ENCODE measurements around the gene CACNG8.

Gene CACNG8

GRCh38 chr19:53961523-53962356 is 997 bp upstream of the CACNG8 start:
- H3K9ac ChIP-seq (ENCODE audit: low read length) = peak overlapping the region; percentile 44
- peak overlapping the region; percentile 68 for H3K4me3 ChIP-seq (ENCODE audit: low read depth, low read length)
- H3K36me3 ChIP-seq (ENCODE audit: control insufficient read depth, insufficient read depth, low read length) = peaks cover 4% of the 10 kb centered on the region; the same call in 1 of the 2 replicates
- H3K9me3 ChIP-seq (ENCODE audit: control insufficient read depth, insufficient read depth, low read depth, low read length) = no peaks in the 10 kb centered on the region
- peaks cover 78% of the 10 kb centered on the region for H3K27me3 ChIP-seq (ENCODE audit: control insufficient read depth, insufficient read depth, low read length)
- H3K27ac ChIP-seq (ENCODE audit: low read depth, low read length) = no peak overlapping the region
- peaks cover 29% of the 10 kb centered on the region for H3K4me1 ChIP-seq (ENCODE audit: control insufficient read depth, insufficient read depth, low read length)

GRCh38 chr19:53965091-53965490 is 2.4 kb downstream of the CACNG8 start:
- Histone ChIP-seq H3K9ac (ENCODE audit: low read length) (no peak overlapping the region), H3K4me1 (ENCODE audit: control insufficient read depth, insufficient read depth, low read length) (peaks cover 10% of the 10 kb centered on the region), H3K4me3 (ENCODE audit: low read depth, low read length) (no peak overlapping the region), H3K27ac (ENCODE audit: low read depth, low read length) (no peak overlapping the region), H3K36me3 (ENCODE audit: control insufficient read depth, insufficient read depth, low read length) (peaks cover 4% of the 10 kb centered on the region; the same call in 1 of the 2 replicates), H3K9me3 (ENCODE audit: control insufficient read depth, insufficient read depth, low read depth, low read length) (no peaks in the 10 kb centered on the region), H3K27me3 (ENCODE audit: control insufficient read depth, insufficient read depth, low read length) (peaks cover 48% of the 10 kb centered on the region)

- Histone ChIP-seq H3K4me3 (ENCODE audit: low read depth, low read length) (no peak overlapping the region), H3K27ac (ENCODE audit: low read depth, low read length) (no peak overlapping the region), H3K4me1 (ENCODE audit: control insufficient read depth, insufficient read depth, low read length) (peaks cover 6% of the 10 kb centered on the region; the same call in 1 of the 2 replicates), H3K27me3 (ENCODE audit: control insufficient read depth, insufficient read depth, low read length) (peaks cover 30% of the 10 kb centered on the region), H3K9ac (ENCODE audit: low read length) (no peak overlapping the region), H3K36me3 (ENCODE audit: control insufficient read depth, insufficient read depth, low read length) (peaks cover 4% of the 10 kb centered on the region; the same call in 1 of the 2 replicates), H3K9me3 (ENCODE audit: control insufficient read depth, insufficient read depth, low read depth, low read length) (no peaks in the 10 kb centered on the region)
Measured at GRCh38 chr19:53966931-53967330, 4.2 kb downstream of the CACNG8 start.

GRCh38 chr19:53969366-53969765 is 6.6 kb downstream of the CACNG8 start:
- no peak overlapping the region for H3K9ac ChIP-seq (ENCODE audit: low read length)
- H3K27me3 ChIP-seq (ENCODE audit: control insufficient read depth, insufficient read depth, low read length) = peaks cover 11% of the 10 kb centered on the region
- H3K4me1 ChIP-seq (ENCODE audit: control insufficient read depth, insufficient read depth, low read length) = peaks cover 6% of the 10 kb centered on the region; the same call in 1 of the 2 replicates
- H3K36me3 ChIP-seq (ENCODE audit: control insufficient read depth, insufficient read depth, low read length) = peaks cover 4% of the 10 kb centered on the region; the same call in 1 of the 2 replicates
- H3K27ac ChIP-seq (ENCODE audit: low read depth, low read length) = no peak overlapping the region
- H3K9me3 ChIP-seq (ENCODE audit: control insufficient read depth, insufficient read depth, low read depth, low read length) = no peaks in the 10 kb centered on the region
- H3K4me3 ChIP-seq (ENCODE audit: low read depth, low read length) = no peak overlapping the region

DNA sequence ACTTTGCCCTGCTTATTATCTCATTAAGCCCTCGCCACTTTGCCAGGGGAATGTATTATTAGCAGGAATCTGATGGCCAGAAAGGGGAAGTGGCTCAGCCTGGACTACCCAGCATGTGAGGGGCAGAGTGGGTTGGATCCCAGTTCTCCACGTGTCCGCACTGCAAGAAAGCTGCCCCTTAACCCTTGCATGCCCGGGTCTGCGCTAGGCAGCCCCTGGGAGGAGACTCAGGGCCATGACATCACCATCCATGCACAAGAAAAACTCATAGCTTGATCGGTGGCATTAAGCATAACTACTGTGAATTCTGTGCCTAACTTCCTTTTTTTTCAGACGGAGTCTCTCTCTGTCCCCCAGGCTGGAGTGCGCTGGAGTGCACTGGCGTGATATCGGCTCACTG is 8.9 kb downstream of the CACNG8 start:
- H3K4me3 ChIP-seq (ENCODE audit: low read depth, low read length) = no peak overlapping the region
- H3K9ac ChIP-seq (ENCODE audit: low read length) = no peak overlapping the region
- no peak overlapping the region for H3K27ac ChIP-seq (ENCODE audit: low read depth, low read length)
- H3K9me3 ChIP-seq (ENCODE audit: control insufficient read depth, insufficient read depth, low read depth, low read length) = no peaks in the 10 kb centered on the region
- no peaks in the 10 kb centered on the region for H3K36me3 ChIP-seq (ENCODE audit: control insufficient read depth, insufficient read depth, low read length)
- H3K4me1 ChIP-seq (ENCODE audit: control insufficient read depth, insufficient read depth, low read length) = peaks cover 6% of the 10 kb centered on the region; the same call in 1 of the 2 replicates
- H3K27me3 ChIP-seq (ENCODE audit: control insufficient read depth, insufficient read depth, low read length) = no peaks in the 10 kb centered on the region

DNA sequence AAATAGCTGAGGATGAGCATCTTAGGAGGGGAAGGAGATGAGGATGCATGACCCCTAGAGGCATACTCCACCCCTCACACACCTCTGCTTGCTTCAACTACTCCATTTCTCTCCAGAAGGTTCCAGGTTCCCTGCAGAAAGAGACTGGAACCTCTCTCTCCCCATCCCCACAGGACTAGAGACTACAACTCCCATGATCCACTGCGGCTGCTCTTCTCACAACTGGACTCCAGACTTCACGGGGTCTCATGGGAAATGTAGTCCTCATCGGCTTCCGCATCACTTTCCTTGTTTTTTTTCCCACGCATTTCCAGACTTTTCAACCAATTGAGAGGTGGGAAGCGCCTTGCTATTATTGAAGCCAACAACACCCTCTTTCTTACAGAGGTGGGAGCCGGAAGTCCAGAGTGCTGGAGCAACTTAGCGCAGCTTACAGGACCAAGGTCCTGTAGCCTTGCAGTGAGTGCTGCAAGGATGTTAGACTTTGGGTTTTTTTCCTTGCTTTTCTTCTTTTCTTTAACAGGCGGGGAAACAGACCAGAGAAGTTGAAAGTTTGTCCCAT is 14.8 kb downstream of the CACNG8 start:
- H3K9ac ChIP-seq (ENCODE audit: low read length) = no peak overlapping the region
- H3K4me3 ChIP-seq (ENCODE audit: low read depth, low read length) = peak overlapping the region; percentile 45
- no peak overlapping the region for H3K27ac ChIP-seq (ENCODE audit: low read depth, low read length)
- peaks cover 7% of the 10 kb centered on the region for H3K4me1 ChIP-seq (ENCODE audit: control insufficient read depth, insufficient read depth, low read length)
- no peaks in the 10 kb centered on the region for H3K36me3 ChIP-seq (ENCODE audit: control insufficient read depth, insufficient read depth, low read length)
- H3K27me3 ChIP-seq (ENCODE audit: control insufficient read depth, insufficient read depth, low read length) = peaks cover 9% of the 10 kb centered on the region
- no peaks in the 10 kb centered on the region for H3K9me3 ChIP-seq (ENCODE audit: control insufficient read depth, insufficient read depth, low read depth, low read length)

DNA sequence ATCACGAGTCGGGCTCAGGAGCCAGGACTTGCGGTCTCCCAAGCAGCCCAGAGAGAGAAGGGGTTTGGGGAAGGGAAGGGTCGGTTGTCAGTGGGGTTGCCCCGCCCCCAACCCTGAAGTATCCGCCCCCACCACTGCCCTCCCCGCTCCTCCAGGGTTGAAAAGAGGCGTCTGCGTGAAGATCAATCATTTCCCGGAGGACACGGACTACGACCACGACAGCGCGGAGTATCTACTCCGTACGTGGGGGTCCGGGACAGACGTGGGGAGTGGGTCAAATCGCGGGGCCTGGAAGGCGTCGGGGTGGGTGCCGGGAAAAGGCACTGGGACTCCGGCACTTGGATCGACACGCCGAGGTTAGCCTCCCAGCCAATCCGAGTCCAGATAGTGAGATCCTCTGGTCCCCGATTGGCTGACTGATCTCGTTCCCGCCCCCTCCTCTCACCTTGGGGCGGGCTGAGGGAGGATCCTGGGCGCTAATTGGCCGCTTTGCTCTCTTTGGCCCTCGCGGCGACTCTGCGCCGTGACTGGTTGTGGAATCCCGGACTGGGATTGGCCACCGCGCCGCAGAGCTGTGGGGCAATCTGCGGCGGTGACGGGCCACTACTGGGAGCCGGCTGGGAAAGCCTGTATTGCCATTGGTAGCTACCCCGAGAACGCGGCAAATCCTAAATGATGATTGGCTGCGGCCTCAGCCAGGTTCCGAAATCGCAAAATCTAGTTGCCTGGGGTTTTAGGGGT is 15.4 kb downstream of the CACNG8 start:
- Histone ChIP-seq H3K4me1 (ENCODE audit: control insufficient read depth, insufficient read depth, low read length) (peaks cover 7% of the 10 kb centered on the region), H3K27me3 (ENCODE audit: control insufficient read depth, insufficient read depth, low read length) (peaks cover 9% of the 10 kb centered on the region), H3K9ac (ENCODE audit: low read length) (no peak overlapping the region), H3K4me3 (ENCODE audit: low read depth, low read length) (peak overlapping the region; percentile 45), H3K36me3 (ENCODE audit: control insufficient read depth, insufficient read depth, low read length) (no peaks in the 10 kb centered on the region), H3K9me3 (ENCODE audit: control insufficient read depth, insufficient read depth, low read depth, low read length) (no peaks in the 10 kb centered on the region), H3K27ac (ENCODE audit: low read depth, low read length) (no peak overlapping the region)

DNA sequence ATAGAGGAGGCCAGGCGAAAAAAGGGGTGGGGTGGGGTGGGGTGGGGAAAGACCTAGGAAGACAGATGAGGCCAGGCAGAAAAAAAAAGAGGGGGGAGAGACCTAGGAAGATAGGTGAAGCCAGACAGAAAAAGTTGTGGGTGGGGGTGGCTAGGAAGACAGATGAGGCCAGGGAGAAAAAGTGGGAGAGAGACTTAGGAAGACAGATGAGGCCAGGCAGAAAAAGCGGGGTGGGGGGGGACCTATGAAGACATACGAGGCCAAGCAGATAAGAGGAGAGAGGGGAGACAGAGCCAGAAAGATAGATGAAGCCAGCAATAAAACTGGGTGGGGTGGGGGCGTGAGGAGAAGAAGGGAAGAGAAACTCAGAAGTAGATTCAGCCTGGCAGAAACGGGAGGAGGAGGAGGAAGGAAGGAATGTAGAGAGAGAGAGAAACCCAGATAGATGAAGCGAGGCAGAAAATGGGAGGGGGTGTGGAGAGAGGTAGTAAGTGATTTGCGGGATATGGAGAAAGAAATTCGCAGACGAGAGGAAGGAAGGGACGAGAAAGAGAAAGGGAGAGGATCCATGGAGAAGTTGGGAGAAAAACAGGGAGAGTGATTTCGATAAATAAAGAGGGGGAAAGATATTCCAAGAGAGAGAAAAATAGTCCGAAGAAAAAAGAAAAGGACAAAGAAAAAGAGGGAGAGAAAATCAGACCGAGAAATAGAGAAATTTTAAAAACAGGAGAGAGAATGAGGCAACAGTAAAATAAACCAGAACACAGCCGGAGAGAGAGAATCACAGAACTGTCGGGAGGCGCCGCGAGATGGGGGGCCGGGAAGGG is 16.5 kb downstream of the CACNG8 start:
- peaks cover 19% of the 10 kb centered on the region for H3K27me3 ChIP-seq (ENCODE audit: control insufficient read depth, insufficient read depth, low read length)
- H3K4me3 ChIP-seq (ENCODE audit: low read depth, low read length) = peak overlapping the region; percentile 53
- no peaks in the 10 kb centered on the region for H3K36me3 ChIP-seq (ENCODE audit: control insufficient read depth, insufficient read depth, low read length)
- H3K4me1 ChIP-seq (ENCODE audit: control insufficient read depth, insufficient read depth, low read length) = peaks cover 7% of the 10 kb centered on the region
- H3K9ac ChIP-seq (ENCODE audit: low read length) = peak overlapping the region; percentile 37
- no peaks in the 10 kb centered on the region for H3K9me3 ChIP-seq (ENCODE audit: control insufficient read depth, insufficient read depth, low read depth, low read length)
- no peak overlapping the region for H3K27ac ChIP-seq (ENCODE audit: low read depth, low read length)

DNA sequence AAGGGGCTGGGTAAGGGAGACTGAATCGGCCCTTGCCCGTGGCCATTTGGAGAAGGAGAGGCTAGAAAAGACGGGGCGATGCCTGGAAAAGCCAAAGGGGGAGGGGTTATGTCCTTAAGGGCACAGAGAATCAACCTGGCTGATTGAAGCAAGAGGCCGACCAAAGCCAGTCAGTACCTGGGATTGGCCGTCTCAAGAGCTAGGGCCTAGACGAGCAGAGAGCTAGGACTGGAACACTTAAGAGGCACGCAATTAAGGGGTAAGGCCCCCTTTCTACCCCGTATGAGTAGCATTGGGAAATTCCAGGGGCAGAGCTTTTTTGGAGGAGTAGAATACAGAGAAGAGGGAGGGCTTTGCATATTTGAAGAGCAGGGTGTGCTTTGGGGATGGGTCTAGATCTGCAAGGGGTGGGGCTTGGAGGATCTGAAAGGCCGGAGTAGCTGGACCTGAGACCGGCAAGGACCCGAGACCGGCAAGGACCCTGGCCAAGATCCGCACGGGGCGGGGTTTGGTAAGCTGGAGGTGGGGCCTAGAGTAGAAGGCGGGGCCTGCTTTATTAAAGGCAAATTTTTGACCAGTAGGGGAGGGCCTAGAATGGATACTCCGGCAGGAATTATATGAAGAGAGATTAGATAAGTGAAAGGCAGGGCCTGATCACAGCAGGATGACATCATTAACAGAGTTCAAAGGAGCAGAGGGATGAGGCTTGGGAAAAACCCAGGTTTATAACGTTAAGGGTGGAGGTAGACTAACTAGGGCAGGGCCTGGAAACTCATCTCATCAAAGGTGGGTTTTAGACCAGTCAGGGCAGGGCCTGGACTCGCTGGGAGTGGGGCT is 18.0 kb downstream of the CACNG8 start:
- H3K4me3 ChIP-seq (ENCODE audit: low read depth, low read length) = peak overlapping the region; percentile 53

More for the DNA sequence above, 18.0 kb downstream of the CACNG8 start:
- Histone ChIP-seq H3K4me1 (ENCODE audit: control insufficient read depth, insufficient read depth, low read length) (peaks cover 7% of the 10 kb centered on the region), H3K9me3 (ENCODE audit: control insufficient read depth, insufficient read depth, low read depth, low read length) (no peaks in the 10 kb centered on the region), H3K27ac (ENCODE audit: low read depth, low read length) (no peak overlapping the region), H3K27me3 (ENCODE audit: control insufficient read depth, insufficient read depth, low read length) (peaks cover 29% of the 10 kb centered on the region), H3K9ac (ENCODE audit: low read length) (peak overlapping the region; percentile 51), H3K36me3 (ENCODE audit: control insufficient read depth, insufficient read depth, low read length) (no peaks in the 10 kb centered on the region)
